ENCODE data around the gene CNNM4. TPM values are rescaled to one million over a fixed set of nuclear protein-coding genes. Genes with fewer than 3 reads are reported as not detected.

Gene CNNM4
- polyA plus RNA-seq, 1 of the 3 experiments (the other 2 are of a cell fraction): 5.5 TPM

- TF ChIP-seq NFIC (IDR thresholded peaks at IDR 0.05; ENCODE audit: borderline replicate concordance): no peak
- no peak for TF ChIP-seq RCOR1 (IDR thresholded peaks at IDR 0.05; ENCODE audit: low read length)
- no peak for TF ChIP-seq RXRA (IDR thresholded peaks at IDR 0.05; ENCODE audit: borderline replicate concordance, low read depth)
- TF ChIP-seq RFX5 (IDR thresholded peaks at IDR 0.05; ENCODE audit: low read length): no peak
- no peak for TF ChIP-seq USF1 (IDR thresholded peaks at IDR 0.05; ENCODE audit: borderline replicate concordance, low read depth)
Observed at GRCh38 chr2:96756788-96757476, 3.8 kb upstream of the CNNM4 start (continued).

GRCh38 chr2:96757477-96757860 is 3.2 kb upstream of the CNNM4 start:
- Histone ChIP-seq H3K9me3 (no peaks in the 10 kb centered on the region), H2AFZ (ENCODE audit: low read depth) (no peak overlapping the region), H3K36me3 (replicated peaks in 1 of 2; ENCODE audit: control insufficient read depth in 1 of 2, insufficient read depth in 2 of 2, low read length in 1 of 2) (no peaks in the 10 kb centered on the region), H3K27ac (ENCODE audit: low read depth in 2 of 2, low read length in 1 of 2) (no peak overlapping the region), H3K4me3 (ENCODE audit: low read depth in 2 of 2, low read length in 1 of 2) (no peak overlapping the region), H3K9me2 (no peaks in the 10 kb centered on the region), H3K4me2 (no peak overlapping the region), H3K79me2 (ENCODE audit: insufficient read depth) (no peaks in the 10 kb centered on the region), H3K4me1 (ENCODE audit: control insufficient read depth in 1 of 2, insufficient read depth in 2 of 2, low read depth in 1 of 2, low read length in 1 of 2) (peaks cover 4 to 19% of the 10 kb centered on the region in 2 experiments; a peak in 2 of 4 replicates), H4K20me1 (ENCODE audit: insufficient read depth) (no peaks in the 10 kb centered on the region), H3K27me3 (ENCODE audit: insufficient read depth) (no peaks in the 10 kb centered on the region), H3F3A (replicated peaks; ENCODE audit: insufficient read depth) (peaks cover 3% of the 10 kb centered on the region), H3K9ac (no peak overlapping the region)
- CTCF ChIA-PET: interaction anchor here (0.6 to 1.8 kb wide), 4 partner anchors 11 to 203 kb away, joined by 3 to 4 read pairs (median 3); no protein-coding TSS in a partner anchor
- WGBS (ENCODE audit: low lambda C conversion rate): 90% methylated on average over 4 of the region's 6 CpGs
- DNase-seq: no peak
- TF ChIP-seq MXI1 (IDR thresholded peaks at IDR 0.05; ENCODE audit: low read depth, low read length) (no peak), CHD2 (IDR thresholded peaks at IDR 0.05; ENCODE audit: low read length, partially characterized antibody) (no peak), POLR2AphosphoS5 (IDR thresholded peaks at IDR 0.05; ENCODE audit: low read depth, low read length) (no peak), EZH2phosphoT487 (IDR thresholded peaks at IDR 0.05; ENCODE audit: borderline replicate concordance, low read depth) (no peak), TAF1 (IDR thresholded peaks at IDR 0.05; ENCODE audit: borderline replicate concordance, low read depth, low read length) (no peak), USF1 (IDR thresholded peaks at IDR 0.05; ENCODE audit: borderline replicate concordance, low read depth) (no peak)
- POLR2A ChIA-PET: interaction anchor here (0.6 kb wide), 1 partner anchor 9 kb away, joined by 4 read pairs; no protein-coding TSS in a partner anchor

GRCh38 chr2:96758987-96759386 is 1.7 kb upstream of the CNNM4 start:
- H3K9ac ChIP-seq: no peak overlapping the region
- WGBS (ENCODE audit: low lambda C conversion rate): 92% methylated on average over 3 of the region's 3 CpGs
- H2AFZ ChIP-seq (ENCODE audit: low read depth): no peak overlapping the region
- no peaks in the 10 kb centered on the region for H4K20me1 ChIP-seq (ENCODE audit: insufficient read depth)
- DNase-seq: no peak
- POLR2A ChIA-PET: no interaction called here
- no peaks in the 10 kb centered on the region for H3K36me3 ChIP-seq (replicated peaks in 1 of 2; ENCODE audit: control insufficient read depth in 1 of 2, insufficient read depth in 2 of 2, low read length in 1 of 2)
- H3K27ac ChIP-seq (ENCODE audit: low read depth in 2 of 2, low read length in 1 of 2): no peak overlapping the region
- no peaks in the 10 kb centered on the region for H3K9me3 ChIP-seq
- peaks cover 3% of the 10 kb centered on the region for H3F3A ChIP-seq (replicated peaks; ENCODE audit: insufficient read depth)
- H3K27me3 ChIP-seq (ENCODE audit: insufficient read depth): no peaks in the 10 kb centered on the region
- CTCF ChIA-PET: interaction anchor here (6.8 kb wide), 1 partner anchor 26 kb away, joined by 58 read pairs; no protein-coding TSS in a partner anchor
- H3K9me2 ChIP-seq: no peaks in the 10 kb centered on the region
- H3K4me3 ChIP-seq (ENCODE audit: low read depth in 2 of 2, low read length in 1 of 2): no peak overlapping the region
- H3K4me1 ChIP-seq (ENCODE audit: control insufficient read depth in 1 of 2, insufficient read depth in 2 of 2, low read depth in 1 of 2, low read length in 1 of 2): peaks cover 12 to 35% of the 10 kb centered on the region in 2 experiments; a peak in 2 of 4 replicates
- no peak overlapping the region for H3K4me2 ChIP-seq
- no peak for TF ChIP-seq TEAD4 (IDR thresholded peaks at IDR 0.05; ENCODE audit: borderline replicate concordance, insufficient read depth)
- TF ChIP-seq SIN3A (IDR thresholded peaks at IDR 0.05; ENCODE audit: borderline replicate concordance, low read depth, low read length): no peak
- peaks cover 6% of the 10 kb centered on the region; the same call in 1 of the 2 replicates for H3K79me2 ChIP-seq (ENCODE audit: insufficient read depth)
